GM18511 (cell line): ENCODE data around the gene MACF1.
"Not testable (repeated sequence)": the region's sequence is repeated elsewhere in the genome, so short reads cannot be mapped to it uniquely, and the experiment has no call there.

ENCODE experiments used
- ATAC-seq: cut with Tn5 transposase; IDR thresholded peaks from one replicate; pipeline ENCODE4 v1.9.1; 2021; ENCODE audit warnings: mild to moderate bottlenecking, moderate library complexity; ENCODE audit not compliant: unreplicated experiment

MACF1 gene

DNA sequence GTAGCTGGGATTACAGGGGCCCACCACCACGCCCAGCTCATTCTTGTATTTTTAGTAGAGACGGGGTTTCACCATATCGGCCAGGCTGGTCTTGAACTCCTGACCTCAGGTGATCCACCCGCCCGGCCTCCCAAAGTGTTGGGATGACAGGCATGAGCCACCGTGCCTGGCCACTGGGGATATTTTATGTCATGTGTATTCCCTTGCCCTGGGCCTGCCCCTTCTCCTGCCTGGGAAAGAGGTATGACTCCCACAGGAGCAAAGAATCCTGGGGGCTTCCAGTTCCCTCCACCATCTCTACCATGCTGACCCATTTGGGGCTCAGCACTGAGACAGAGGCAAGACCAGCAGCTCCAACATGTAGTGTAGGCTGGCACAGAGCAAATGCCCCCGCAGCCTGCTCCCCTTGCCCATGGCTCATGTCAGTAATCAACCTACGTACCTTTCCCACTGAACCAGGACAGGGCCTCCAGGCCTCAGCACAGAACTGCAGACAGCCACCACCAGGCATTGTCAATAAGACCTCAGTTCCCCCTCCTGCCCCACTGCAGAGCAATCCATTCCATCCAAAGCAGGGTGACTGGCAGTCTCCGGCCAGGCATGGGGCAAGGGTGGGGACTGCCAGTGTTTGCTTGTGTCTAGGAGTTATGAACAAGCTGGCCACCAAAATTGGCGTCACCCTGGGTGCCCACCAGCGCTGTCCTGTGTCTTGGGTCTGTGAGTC lies 322.1 kb downstream of the MACF1 start:
- no peak for ATAC-seq

- not testable (repeated sequence) for ATAC-seq
Measured at GRCh38 chr1:39527190-39527579, 322.7 kb downstream of the MACF1 start.

GRCh38 chr1:39528082-39528481 lies 323.6 kb downstream of the MACF1 start:
- ATAC-seq = no peak

- ATAC-seq = no peak
Measured at GRCh38 chr1:39529901-39530535, 325.5 kb downstream of the MACF1 start.

DNA sequence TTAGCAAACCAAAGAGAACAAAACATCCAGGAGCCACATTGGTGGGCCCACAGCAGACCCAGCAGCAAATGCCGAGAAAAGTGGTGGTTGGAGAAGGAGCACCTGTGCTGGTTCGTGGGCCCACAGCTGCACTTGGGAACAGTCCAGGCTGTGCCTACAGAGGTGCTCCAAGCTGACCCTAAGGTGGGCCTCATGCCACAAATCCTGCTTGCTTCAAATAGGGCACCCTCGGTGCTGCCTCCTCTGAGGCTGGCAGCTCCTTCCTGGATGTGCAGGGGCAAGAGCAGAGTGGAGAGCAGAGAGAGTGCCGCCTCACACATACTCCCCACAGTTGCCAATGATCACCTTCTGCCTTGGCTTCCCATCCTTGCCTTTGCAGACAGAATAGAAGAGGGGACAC lies 327.0 kb downstream of the MACF1 start:
- no peak for ATAC-seq

- ATAC-seq = no peak
Measured at GRCh38 chr1:39533442-39533841, 328.9 kb downstream of the MACF1 start.
